DMS53 (cell line): Measurements from ENCODE around the gene OBP2A.
A peak's percentile ranks its signal among the peaks of the same experiment; 100 is the strongest.
"Not testable (repeated sequence)": the region's sequence is repeated elsewhere in the genome, so short reads cannot be mapped to it uniquely, and the experiment has no call there.

ENCODE experiments used
- DNase-seq: peaks from one replicate; lab custom pipeline; 2025; lab: John Stamatoyannopoulos, UW

Gene OBP2A

GRCh38 chr9:135512241-135512603, 33.7 kb upstream of the OBP2A start:
- no peak for DNase-seq

- no peak for DNase-seq
Measured at GRCh38 chr9:135512904-135513303, 33.0 kb upstream of the OBP2A start.

DNA sequence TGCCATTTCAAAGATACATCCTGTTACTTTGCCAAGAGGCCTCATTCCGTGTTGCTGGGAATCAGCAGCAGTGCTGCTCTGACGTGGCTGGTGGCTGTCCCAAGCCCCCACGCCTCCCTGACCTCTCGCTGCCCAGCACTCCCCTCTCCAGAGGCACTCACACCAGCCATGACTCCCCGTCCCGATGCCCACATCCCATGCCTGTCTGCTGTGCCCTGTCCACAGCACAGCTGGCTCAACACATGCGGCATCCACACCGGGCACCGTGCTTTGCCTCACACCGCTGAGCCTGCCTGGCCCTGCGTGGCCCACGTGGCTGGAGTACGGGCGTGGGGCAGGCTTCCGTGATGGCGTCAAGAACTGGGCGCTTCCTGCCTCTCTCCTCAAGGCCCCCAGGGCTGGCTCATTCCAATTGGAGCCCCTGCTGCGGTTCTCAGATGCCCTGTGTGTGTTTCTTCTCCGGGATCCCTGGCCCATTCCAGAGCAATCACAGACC, 32.5 kb upstream of the OBP2A start:
- no peak for DNase-seq

GRCh38 chr9:135513906-135514305, 32.0 kb upstream of the OBP2A start:
- not testable (repeated sequence) for DNase-seq

- no peak for DNase-seq
Measured at GRCh38 chr9:135514342-135515082, 31.4 kb upstream of the OBP2A start.

DNA sequence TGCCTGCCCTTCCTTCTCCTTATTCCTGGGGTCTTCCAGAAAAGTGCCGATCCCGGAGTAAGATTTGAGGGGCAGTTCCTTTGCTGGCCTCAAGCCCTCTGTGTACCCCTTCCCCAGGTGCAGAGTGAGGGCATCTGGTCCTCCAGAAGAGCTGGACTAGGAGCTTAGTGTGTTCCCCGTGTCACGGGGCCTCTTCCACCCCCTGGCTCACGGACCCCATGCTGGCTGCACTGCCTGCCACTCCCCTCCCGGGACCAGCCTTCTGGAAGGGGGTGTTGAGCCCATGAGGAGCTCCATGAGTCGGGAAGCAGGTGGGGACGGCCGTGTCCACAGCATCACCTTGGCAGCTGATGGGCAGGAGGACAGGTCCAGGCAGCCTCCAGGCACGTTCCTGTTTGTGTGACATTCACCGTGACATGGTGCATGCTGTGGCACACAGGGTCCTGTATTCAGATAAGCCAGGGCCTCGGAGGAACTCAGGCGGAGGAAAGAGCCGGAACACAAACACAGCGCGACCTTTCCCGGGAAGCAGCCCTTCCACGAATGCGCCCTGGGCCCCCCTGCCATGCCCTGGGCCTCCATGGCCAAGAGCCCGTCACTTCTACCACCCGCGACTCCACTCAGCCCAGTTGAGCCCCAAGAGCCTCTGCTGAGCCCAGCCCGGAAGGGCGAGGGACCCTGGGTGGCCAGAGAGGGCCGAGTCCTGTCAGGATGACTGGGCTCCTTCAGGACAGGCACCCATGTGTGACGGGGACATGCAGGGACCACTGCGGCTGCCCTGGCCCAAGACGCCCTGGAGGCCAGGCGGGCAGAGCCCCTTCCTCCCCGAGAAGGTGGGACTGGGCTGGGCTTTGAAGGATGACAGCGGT, 30.6 kb upstream of the OBP2A start:
- no peak for DNase-seq

DNA sequence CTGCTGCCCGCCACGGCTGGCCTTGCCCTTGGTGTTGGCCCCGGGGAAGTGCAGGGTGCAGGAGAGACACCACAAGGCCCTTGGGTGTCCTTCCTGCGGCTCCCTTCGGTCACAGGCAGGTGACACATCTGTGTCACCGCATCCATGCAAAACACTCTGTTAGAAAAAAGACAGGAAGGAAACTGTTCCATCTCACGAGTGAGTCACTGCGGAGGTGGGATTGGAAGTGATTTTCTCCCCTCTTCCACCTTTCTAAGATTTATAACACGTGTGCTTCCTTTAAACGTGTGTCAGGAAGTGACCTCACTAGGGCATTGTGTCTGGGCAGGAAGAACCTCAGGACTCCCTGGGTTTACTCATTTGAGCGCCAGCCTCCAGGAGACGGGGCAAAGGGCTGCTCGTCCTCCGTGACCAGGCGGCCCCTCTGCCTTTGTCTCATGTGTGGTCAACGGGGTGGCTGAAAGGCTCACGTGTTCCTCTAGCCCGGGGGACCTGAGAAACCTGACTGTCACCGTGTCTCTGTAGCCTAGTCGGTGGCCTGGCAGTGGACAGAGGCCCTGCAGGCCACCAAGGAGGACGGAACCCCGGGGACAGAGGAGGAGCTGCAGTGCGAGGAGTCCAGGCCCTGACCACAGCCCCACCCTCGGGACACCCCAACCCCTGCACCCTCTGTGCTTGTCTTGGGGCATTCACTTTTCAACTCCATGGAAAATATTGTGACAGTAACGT, 29.6 kb upstream of the OBP2A start:
- DNase-seq = peak; percentile 28

GRCh38 chr9:135517407-135517822, 28.5 kb upstream of the OBP2A start:
- DNase-seq = no peak

DNA sequence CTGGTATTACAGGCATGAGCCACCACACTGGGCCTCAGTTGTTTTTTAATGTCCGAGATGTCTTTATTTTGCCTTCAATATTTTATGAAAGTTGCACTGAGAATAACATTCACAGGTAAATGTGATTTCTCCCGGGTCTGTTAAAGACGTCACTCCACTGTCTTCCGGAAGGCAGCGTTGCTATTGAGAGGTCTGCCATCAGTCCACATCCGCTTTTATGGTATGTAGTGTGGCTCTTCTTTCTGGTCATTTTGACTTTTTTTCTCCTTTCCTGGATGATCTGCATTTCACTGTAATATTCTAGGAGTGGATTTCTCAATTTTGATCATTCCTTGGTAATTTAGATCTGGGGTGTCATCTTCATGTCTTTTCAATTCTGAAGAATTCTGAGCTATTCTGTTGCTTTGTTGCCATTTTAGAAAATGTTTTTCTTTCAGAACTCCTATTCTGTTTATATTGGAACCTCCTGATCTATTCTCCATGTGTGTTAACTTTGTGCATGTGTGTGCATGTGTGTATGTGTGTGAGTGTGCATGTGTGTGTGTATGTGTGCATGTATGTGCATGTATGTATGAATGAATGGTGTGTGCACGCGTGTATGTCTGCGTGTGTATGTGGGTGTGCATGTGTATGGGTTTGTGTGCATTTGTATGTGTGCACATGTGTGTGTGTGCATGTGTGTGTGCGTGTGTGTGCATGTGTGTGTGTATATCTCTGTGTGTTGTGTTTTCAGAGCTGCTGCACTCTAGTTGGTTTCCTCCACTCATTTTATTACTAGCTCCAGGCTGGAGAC, 26.6 kb upstream of the OBP2A start:
- DNase-seq = no peak

- DNase-seq = no peak
Measured at GRCh38 chr9:135520916-135521607, 24.9 kb upstream of the OBP2A start, which contains the start of gene LCN1. LCN1 (plus strand) TSS chr9:135521440; CDS start chr9:135521498, 58 bp downstream.

DNA sequence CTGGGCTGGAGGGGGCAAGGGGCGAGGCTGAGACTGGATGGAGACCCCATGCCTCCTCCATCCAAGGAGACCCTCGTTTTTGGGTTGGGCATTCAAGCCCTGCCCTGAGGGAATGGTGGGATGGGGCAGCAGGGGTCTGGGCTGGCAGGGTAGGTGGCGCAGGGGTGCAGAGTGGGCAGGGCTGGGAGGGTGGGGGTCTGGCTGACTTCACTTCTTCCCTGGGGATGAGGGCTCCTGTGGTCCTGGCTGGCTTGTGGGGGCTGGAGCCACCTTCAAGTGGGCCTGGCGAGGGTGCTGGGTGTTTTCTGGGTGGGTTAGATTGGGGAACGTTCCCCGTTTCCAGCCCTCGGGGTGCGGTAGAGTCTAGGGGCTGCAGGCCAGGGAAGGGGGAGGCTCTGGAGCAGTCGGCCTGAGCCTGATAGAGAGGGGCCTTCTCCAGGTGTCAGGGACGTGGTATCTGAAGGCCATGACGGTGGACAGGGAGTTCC, 24.3 kb upstream of the OBP2A start:
- no peak for DNase-seq

DNA sequence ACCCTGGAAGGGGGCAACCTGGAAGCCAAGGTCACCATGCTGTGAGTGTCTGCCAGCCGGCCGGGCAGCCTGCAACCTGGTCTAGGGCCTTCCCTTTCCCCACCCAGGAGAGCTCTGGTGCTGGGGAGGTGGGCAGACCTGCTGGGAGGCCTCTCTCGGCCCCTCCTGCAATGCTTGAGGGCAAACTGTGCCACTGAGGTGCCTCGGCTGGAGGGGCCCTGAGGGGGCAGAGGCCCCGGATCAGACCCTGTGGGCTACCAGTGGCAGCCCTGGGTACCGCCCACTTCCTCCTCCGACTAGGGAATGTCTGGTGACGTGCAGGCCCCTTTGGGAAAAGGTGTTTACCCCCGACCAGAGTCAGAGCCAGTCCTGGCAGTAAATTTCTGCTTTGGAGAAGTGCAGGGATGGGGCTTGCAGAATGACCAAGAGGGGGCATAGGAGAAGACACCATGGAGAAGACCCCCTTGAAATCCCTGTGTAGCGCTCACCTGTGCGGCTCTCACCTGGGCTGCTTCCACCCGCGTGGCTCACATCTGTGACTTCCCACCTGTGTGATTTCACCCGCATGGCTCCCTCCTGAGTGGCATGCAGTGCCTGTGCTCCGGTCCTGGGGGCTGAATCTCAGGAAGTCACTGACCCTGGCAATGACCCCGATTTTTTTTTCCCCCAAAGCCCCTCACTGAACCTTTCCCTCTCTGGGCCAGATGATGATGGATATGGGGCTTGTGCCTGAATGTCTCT, 23.6 kb upstream of the OBP2A start:
- no peak for DNase-seq

GRCh38 chr9:135522931-135523330, 23.0 kb upstream of the OBP2A start:
- DNase-seq = no peak

DNA sequence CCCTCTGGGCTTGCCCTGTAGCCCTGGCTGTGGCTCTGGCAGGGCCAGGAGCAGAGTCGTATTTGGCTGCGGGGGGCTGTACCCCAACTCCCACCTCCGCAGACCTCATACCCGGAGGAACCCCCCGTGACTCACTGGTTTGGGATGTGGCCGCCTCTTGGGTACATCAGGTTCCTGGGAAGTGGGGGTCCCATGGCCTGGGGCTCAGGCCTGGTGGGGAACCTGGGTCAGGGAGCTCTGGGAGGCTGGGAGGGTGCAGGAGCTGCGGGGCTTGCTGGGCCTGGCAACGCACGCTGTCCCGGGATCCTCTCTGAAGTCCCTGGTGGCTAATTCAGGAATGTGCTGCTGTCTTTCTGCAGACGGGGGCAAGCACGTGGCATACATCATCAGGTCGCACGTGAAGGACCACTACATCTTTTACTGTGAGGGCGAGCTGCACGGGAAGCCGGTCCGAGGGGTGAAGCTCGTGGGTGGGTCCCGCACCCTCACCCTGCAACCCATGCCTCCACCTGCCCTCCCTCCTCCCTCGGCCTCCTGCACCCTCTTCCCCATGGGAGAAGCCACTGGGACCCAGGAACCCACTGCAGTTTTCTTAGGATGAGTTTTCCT, 22.3 kb upstream of the OBP2A start:
- DNase-seq = peak; percentile 31

- peak; percentile 41 for DNase-seq
Measured at GRCh38 chr9:135524130-135524861, 21.6 kb upstream of the OBP2A start.

- DNase-seq = no peak
Measured at GRCh38 chr9:135525241-135526088, 20.5 kb upstream of the OBP2A start.

DNA sequence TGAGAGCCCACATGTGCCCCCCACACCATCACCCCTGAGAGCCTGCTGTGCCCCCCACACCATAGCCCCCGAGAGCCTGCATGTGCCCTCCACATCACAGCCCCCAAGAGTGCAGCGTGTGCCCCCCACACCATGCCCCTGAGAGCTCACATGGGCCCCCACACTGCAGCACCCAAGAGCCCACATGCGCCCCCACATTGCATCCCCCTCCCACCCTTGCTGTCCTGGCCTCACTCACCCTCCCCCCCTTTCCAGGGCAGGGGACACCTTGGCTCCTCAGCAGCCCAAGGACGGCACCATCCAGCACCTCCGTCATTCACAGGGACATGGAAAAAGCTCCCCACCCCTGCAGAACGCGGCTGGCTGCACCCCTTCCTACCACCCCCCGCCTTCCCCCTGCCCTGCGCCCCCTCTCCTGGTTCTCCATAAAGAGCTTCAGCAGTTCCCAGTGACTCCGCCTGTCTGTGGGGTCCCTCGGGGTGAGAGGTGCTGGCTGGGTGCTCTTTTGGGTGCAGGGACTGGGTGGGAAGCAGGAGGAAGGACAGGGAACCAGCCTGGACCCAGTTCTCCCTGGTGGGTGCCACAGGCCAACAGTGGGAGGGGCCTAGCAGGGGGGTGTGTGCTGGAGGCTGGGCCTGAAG, 19.7 kb upstream of the OBP2A start:
- no peak for DNase-seq
